K562 (cell line): ENCODE data around the gene SH3BGR. TPM values are rescaled to one million over a fixed set of nuclear protein-coding genes. Genes with fewer than 3 reads are reported as not detected.

Source experiments
- ATAC-seq: fragments of 200-7000 bp; cut with Tn5 transposase; 3 replicates; pipeline ENCODE4 v1.9.1; 2020; ENCODE audit warnings: moderate library complexity
- BruUV-seq: library from RNA; stranded (reverse); fragments of 400-500 nt; replicated peaks from 2 replicates; lab custom pipeline; 2021; lab: Mats Ljungman, UMichigan
- CTCF ChIA-PET: fragments of 300-600 bp; formaldehyde crosslinking; extraction: SDS; loops from one replicate; lab custom pipeline; 2021; ENCODE audit warnings: low intra/inter-chr PET ratio; lab: Yijun Ruan, JAX
- POLR2A ChIA-PET: fragments of 300-600, 350-650 bp; sonication (Branson Sonifier 250); formaldehyde crosslinking; extraction: SDS; loops from one replicate; lab custom pipeline; 2021; ENCODE audit warnings: antibody characterized with exemption, inconsistent platforms; lab: Yijun Ruan, JAX
- DNase-seq, 4 experiments: peaks; one replicate each; pipeline versions ENCODE4 v3.0.0 to v3.0.0-alpha.2; 2011 to 2018; ENCODE audit warnings: low spot score in 3 of 4, mixed read lengths in 3 of 4; ENCODE audit errors: extremely low read depth in 1 of 4
- FAIRE-seq: peaks from 2 replicates; lab custom pipeline; 2011; peaks lifted over from hg19 to GRCh38; lab: Jason Lieb, UNC
- H2AFZ ChIP-seq: 2 replicates; pipeline ENCODE4 v1.6.0; 2011; ENCODE audit warnings: low read depth, low read length, control low read depth, inconsistent platforms
- H3K27ac ChIP-seq: fragments of 200-600 bp; 3 replicates; pipeline ENCODE4 v1.8.0; 2011; ENCODE audit warnings: low read depth, mild to moderate bottlenecking, control low read depth, inconsistent platforms, low read length, moderate library complexity, mixed read lengths; ENCODE audit errors: extremely low read depth
- H3K27me3 ChIP-seq, 2 experiments: fragments of 300-600 bp in 1 of 2; 2 replicates in 1 of 2; 3 replicates in 1 of 2; pipeline versions ENCODE4 v1.6.0 to v1.8.0; 2011; ENCODE audit warnings: inconsistent platforms in 2 of 2, low read length in 2 of 2, mild to moderate bottlenecking in 1 of 2, mixed read lengths in 1 of 2, moderate library complexity in 1 of 2; ENCODE audit not compliant: control insufficient read depth in 2 of 2, insufficient read depth in 2 of 2
- H3K36me3 ChIP-seq: fragments of 300-600 bp; 3 replicates; pipeline ENCODE4 v1.8.0; 2011; ENCODE audit warnings: mild to moderate bottlenecking, low read length, inconsistent platforms; ENCODE audit not compliant: control insufficient read depth, insufficient read depth
- H3K4me1 ChIP-seq, 2 experiments: fragments of 200-600 bp in 1 of 2; replicated peaks in 1 of 2; 2 replicates in 1 of 2; 3 replicates in 1 of 2; pipeline versions ENCODE4 v1.5.1 to v1.8.0; 2011; ENCODE audit warnings: inconsistent platforms in 2 of 2, low read length in 2 of 2, mild to moderate bottlenecking in 1 of 2, mixed read lengths in 1 of 2, moderate library complexity in 1 of 2; ENCODE audit not compliant: control insufficient read depth in 2 of 2, insufficient read depth in 2 of 2
- H3K4me2 ChIP-seq: 2 replicates; pipeline ENCODE4 v1.6.1; 2011; ENCODE audit warnings: low read length, control low read depth, inconsistent platforms, mixed read lengths; ENCODE audit not compliant: insufficient read depth
- H3K4me3 ChIP-seq: fragments of 200-600 bp; sonication (generic), shearing (Covaris generic); 2 replicates; pipeline ENCODE4 v1.5.1; 2016; ENCODE audit warnings: control low read depth, inconsistent platforms
- H3K79me2 ChIP-seq: fragments of 200-600 bp; 3 replicates; pipeline ENCODE4 v1.8.0; 2011; ENCODE audit warnings: low read length, inconsistent platforms; ENCODE audit not compliant: control insufficient read depth, insufficient read depth
- H3K9ac ChIP-seq, 2 experiments: 2 replicates each; pipeline versions ENCODE4 v1.6.0 to v1.6.1; 2011; ENCODE audit warnings: low read depth in 2 of 2, low read length in 2 of 2, control low read depth in 1 of 2, inconsistent platforms in 1 of 2, mild to moderate bottlenecking in 1 of 2, mixed read lengths in 1 of 2; ENCODE audit not compliant: insufficient read depth in 1 of 2
- H3K9me1 ChIP-seq: one replicate; pipeline ENCODE4 v1.6.0; 2011; ENCODE audit warnings: inconsistent platforms, mild to moderate bottlenecking, low read length, moderate library complexity; ENCODE audit not compliant: control insufficient read depth, insufficient read depth
- H3K9me3 ChIP-seq: replicated peaks from 2 replicates; pipeline ENCODE4 v1.5.1; 2011; ENCODE audit warnings: low read depth, low read length, inconsistent platforms; ENCODE audit not compliant: control insufficient read depth, insufficient read depth
- H4K20me1 ChIP-seq: replicated peaks from 2 replicates; pipeline ENCODE4 v1.6.1; 2011; ENCODE audit warnings: low read length, inconsistent platforms, mixed read lengths; ENCODE audit not compliant: control insufficient read depth, insufficient read depth
- ILF3 ChIP-seq: fragments of 450-650 bp; IDR thresholded peaks from 2 replicates; pipeline ENCODE4 v1.6.1; 2018; ENCODE audit warnings: antibody characterized with exemption, mild to moderate bottlenecking, moderate library complexity, borderline replicate concordance
- MEIS2 ChIP-seq: fragments of 450-650 bp; IDR thresholded peaks from 2 replicates; pipeline ENCODE4 v1.6.1; 2014; ENCODE audit warnings: mild to moderate bottlenecking; ENCODE audit not compliant: partially characterized antibody
- NEUROD1 ChIP-seq: fragments of 150-350 bp; IDR thresholded peaks from 2 replicates; pipeline ENCODE4 v1.6.1; 2014; ENCODE audit warnings: borderline replicate concordance, low read length, low read depth; ENCODE audit not compliant: partially characterized antibody
- NFIC ChIP-seq: fragments of 450-650 bp; IDR thresholded peaks from 2 replicates; pipeline ENCODE4 v1.6.1; 2017; ENCODE audit warnings: mild to moderate bottlenecking, inconsistent platforms
- THRB ChIP-seq: fragments of 450-650 bp; formaldehyde crosslinking; conservative IDR thresholded peaks from 2 replicates; pipeline ENCODE4 v1.4.0; 2022; ENCODE audit warnings: mild to moderate bottlenecking, missing genetic modification characterization
- ZNF316 ChIP-seq: fragments of 450-650 bp; IDR thresholded peaks from 2 replicates; pipeline ENCODE4 v1.6.1; 2016
- ZNF518B ChIP-seq: fragments of 250-450 bp; sonication (Bioruptor Pico); IDR thresholded peaks from 2 replicates; pipeline ENCODE4 v1.5.0; 2021; ENCODE audit warnings: mild to moderate bottlenecking, moderate library complexity
- WGBS: fragments of 100-300 bp; shearing (Covaris generic); methylation state at CpG from one replicate; pipeline ENCODE4 v1.1.6; 2016; ENCODE audit warnings: low coverage, mixed read lengths; ENCODE audit not compliant: insufficient coverage; ENCODE audit errors: missing lambda C conversion rate; 5-methylcytosine and 5-hydroxymethylcytosine counted together
- in situ Hi-C: fragments of 300-500 bp; cut with MboI; formaldehyde crosslinking; loops from 4 replicates; pipeline ENCODE4 v1.15.0; 2018; ENCODE audit warnings: inconsistent platforms, mixed read lengths
- intact Hi-C: fragments of 100-400 bp; cut with micrococcal nuclease; formaldehyde crosslinking; loops from 2 replicates; pipeline ENCODE4 v1.14.2; 2022
- polyA plus RNA-seq, 8 experiments: library from polyadenylated mRNA; depleted of rRNA in 4 of 8; stranded (reverse) in 5 of 8; unstranded in 3 of 8; fragments of >200 nt; fragmentation: Nextera tagmentation in 2 of 8; fragmentation: Illumina TruSeq in 1 of 8; extraction: Ambion mirVana in 2 of 8; extraction: Trizol in 1 of 8; gene quantifications; 2 replicates each; pipeline versions ENCODE4 v1.2.1 to v1.2.3, GENCODE V29; 2011 to 2014; ENCODE audit warnings: inconsistent platforms in 1 of 8, missing spikeins in 1 of 8
- total RNA-seq, 7 experiments: library from RNA; depleted of rRNA in 6 of 7; stranded (reverse); fragments of >200 nt in 6 of 7; fragmentation: Illumina TruSeq in 2 of 7; extraction: Trizol in 2 of 7; gene quantifications; 2 replicates each; pipeline versions ENCODE4 v1.2.1 to v1.2.3, GENCODE V29; 2011 to 2021; ENCODE audit warnings: low replicate concordance in 1 of 7
- TF ChIP-seq, protein P1 (sequence below): fragments of 200-800 bp; sonication (Bioruptor generic); IDR thresholded peaks from 2 replicates; pipeline ENCODE4 v1.6.1; 2017; ENCODE audit warnings: missing genetic modification characterization, missing compliant biosample characterization

SH3BGR gene
- total and polyA plus RNA-seq, 9 of the 15 experiments (the other 6 are each of a cell fraction or from before 2014, with no cell fraction given), result 6.6 to 42.9 (median 25.6) TPM

GRCh38 chr21:39527664-39528381, 76.1 kb downstream of the SH3BGR start:
- no peak overlapping the region for H3K4me2 ChIP-seq
- 0 out of 2 replicates have a peak, but pooled peaks cover 4% of the 10 kb centered on the region for H4K20me1 ChIP-seq
- H3K4me1 ChIP-seq, result no peaks in the 10 kb centered on the region
- no peak for ATAC-seq
- FAIRE-seq, result no peak
- no peaks in the 10 kb centered on the region for H3K9me3 ChIP-seq
- H3K9me1 ChIP-seq, result no peaks in the 10 kb centered on the region
- TF ChIP-seq NFIC (peak; percentile 23; the same call in 1 of the 2 replicates), MEIS2 (peak; percentile 6), ILF3 (no peak)
- H3K36me3 ChIP-seq, result no peaks in the 10 kb centered on the region
- POLR2A ChIA-PET, result no interaction called here
- CTCF ChIA-PET, result no interaction called here
- no peaks in the 10 kb centered on the region for H3K79me2 ChIP-seq
- no peak overlapping the region for H3K4me3 ChIP-seq
- peaks cover 17 to 48% of the 10 kb centered on the region in 2 experiments; a peak in 4 of 5 replicates for H3K27me3 ChIP-seq
- BruUV-seq, result no TSS peak
- no peak overlapping the region for H3K27ac ChIP-seq
- DNase-seq, result no peak
- H2AFZ ChIP-seq, result no peak overlapping the region
- WGBS, result 0% methylated on average over 8 of the region's 8 CpGs
- H3K9ac ChIP-seq, result no peak overlapping the region
- intact Hi-C loops, result no loop called here
- in situ Hi-C loops, result loop anchor here (10.0 kb wide), 1 partner anchor 597 kb away; no protein-coding TSS in a partner anchor

- Histone ChIP-seq H3K27ac (no peak overlapping the region), H3K9me3 (no peaks in the 10 kb centered on the region), H3K4me2 (no peak overlapping the region), H3K9me1 (no peaks in the 10 kb centered on the region), H3K27me3 (peaks cover 17 to 48% of the 10 kb centered on the region in 2 experiments; a peak in 4 of 5 replicates), H3K36me3 (no peaks in the 10 kb centered on the region), H4K20me1 (0 out of 2 replicates have a peak, but pooled peaks cover 4% of the 10 kb centered on the region), H3K79me2 (no peaks in the 10 kb centered on the region), H3K4me1 (no peaks in the 10 kb centered on the region), H3K9ac (no peak overlapping the region), H3K4me3 (no peak overlapping the region), H2AFZ (no peak overlapping the region)
- WGBS, result 0% methylated on average over 4 of the region's 4 CpGs
- DNase-seq, result peak in 1 of 4 experiments; percentile 7
- POLR2A ChIA-PET, result no interaction called here
- in situ Hi-C loops, result loop anchor here (10.0 kb wide), 1 partner anchor 596 kb away; no protein-coding TSS in a partner anchor
- intact Hi-C loops, result no loop called here
- peak; percentile 77 for ATAC-seq
- CTCF ChIA-PET, result no interaction called here
- no TSS peak for BruUV-seq
- no peak for FAIRE-seq
- TF ChIP-seq, protein P1, sequence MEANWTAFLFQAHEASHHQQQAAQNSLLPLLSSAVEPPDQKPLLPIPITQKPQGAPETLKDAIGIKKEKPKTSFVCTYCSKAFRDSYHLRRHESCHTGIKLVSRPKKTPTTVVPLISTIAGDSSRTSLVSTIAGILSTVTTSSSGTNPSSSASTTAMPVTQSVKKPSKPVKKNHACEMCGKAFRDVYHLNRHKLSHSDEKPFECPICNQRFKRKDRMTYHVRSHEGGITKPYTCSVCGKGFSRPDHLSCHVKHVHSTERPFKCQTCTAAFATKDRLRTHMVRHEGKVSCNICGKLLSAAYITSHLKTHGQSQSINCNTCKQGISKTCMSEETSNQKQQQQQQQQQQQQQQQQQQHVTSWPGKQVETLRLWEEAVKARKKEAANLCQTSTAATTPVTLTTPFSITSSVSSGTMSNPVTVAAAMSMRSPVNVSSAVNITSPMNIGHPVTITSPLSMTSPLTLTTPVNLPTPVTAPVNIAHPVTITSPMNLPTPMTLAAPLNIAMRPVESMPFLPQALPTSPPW (CRISPR knock-in tag), result 0 out of 2 replicates have a peak, but pooled peaks have one; percentile 33
- TF ChIP-seq NEUROD1 (no peak), ZNF518B (CRISPR knock-in tag) (no peak), THRB (CRISPR knock-in tag) (no peak), ZNF316 (no peak)
These were observed 77.3 kb downstream of the SH3BGR start for GRCh38 chr21:39529026-39529425.
